SH-SY5Y (cell line): ENCODE results near the gene CREBBP.

Experiments used
- GATA2 ChIP-seq: IDR thresholded peaks from 2 replicates; pipeline ENCODE4 v1.6.1; 2011; ENCODE audit warnings: mild to moderate bottlenecking, low read depth, low read length
- GATA3 ChIP-seq: IDR thresholded peaks from 2 replicates; pipeline ENCODE4 v1.6.1; 2011; ENCODE audit warnings: low read depth, mild to moderate bottlenecking, low read length, moderate library complexity

- no peak for TF ChIP-seq GATA2
- no peak for TF ChIP-seq GATA3
These were observed 61.4 kb downstream of the CREBBP start for GRCh38 chr16:3819175-3819527.
